Caco-2 (cell line): ENCODE data around the gene YWHAG. TPM values are rescaled to one million over a fixed set of nuclear protein-coding genes. Genes with fewer than 3 reads are reported as not detected.

Source experiments
- BruUV-seq: library from RNA; stranded (reverse); fragments of 400-500 nt; replicated peaks from 2 replicates; lab custom pipeline; 2021; lab: Mats Ljungman, UMichigan
- CTCF ChIA-PET: fragments of 300-600 bp; sonication (Branson Sonifier 250); formaldehyde crosslinking; loops from one replicate; lab custom pipeline; 2022; ENCODE audit warnings: antibody characterized with exemption; lab: Charles Lee
- POLR2A ChIA-PET: fragments of 300-600 bp; sonication (Branson Sonifier 250); formaldehyde crosslinking; loops from one replicate; lab custom pipeline; 2022; ENCODE audit warnings: antibody characterized with exemption; lab: Charles Lee
- DNase-seq, 2 experiments: peaks; one replicate each; pipeline versions ENCODE4 v3.0.0 to v3.0.0-alpha.2; 2020 to 2022
- H3K27me3 ChIP-seq: replicated peaks from 2 replicates; pipeline ENCODE4 v1.6.0; 2011; ENCODE audit warnings: low read length; ENCODE audit not compliant: control insufficient read depth, insufficient read depth
- H3K36me3 ChIP-seq: 2 replicates; pipeline ENCODE4 v1.5.1; 2011; ENCODE audit warnings: low read length; ENCODE audit not compliant: control insufficient read depth, insufficient read depth
- H3K4me1 ChIP-seq: fragments of 250-450 bp; sonication (Bioruptor Pico); 2 replicates; pipeline ENCODE4 v1.5.1; 2020; ENCODE audit warnings: mild to moderate bottlenecking
- H3K4me3 ChIP-seq: 2 replicates; pipeline ENCODE4 v1.5.1; 2011; ENCODE audit warnings: low read depth, mild to moderate bottlenecking, control low read depth, low read length
- H3K9me3 ChIP-seq: fragments of 250-450 bp; sonication (Bioruptor Pico); 2 replicates; pipeline ENCODE4 v1.5.1; 2020; ENCODE audit warnings: mild to moderate bottlenecking, moderate library complexity
- H3K27ac Mint-ChIP-seq: one replicate; pipeline ENCODE4 v1.8.0; 2022; ENCODE audit warnings: mixed read lengths; ENCODE audit not compliant: unreplicated experiment
- H3K27me3 Mint-ChIP-seq: one replicate; pipeline ENCODE4 v1.8.0; 2022; ENCODE audit warnings: mixed read lengths; ENCODE audit not compliant: insufficient read depth, unreplicated experiment
- H3K36me3 Mint-ChIP-seq: one replicate; pipeline ENCODE4 v1.8.0; 2022; ENCODE audit warnings: mild to moderate bottlenecking, mixed read lengths; ENCODE audit not compliant: insufficient read depth, unreplicated experiment
- H3K4me1 Mint-ChIP-seq: one replicate; pipeline ENCODE4 v1.8.0; 2022; ENCODE audit warnings: low read depth, mixed read lengths; ENCODE audit not compliant: unreplicated experiment
- H3K4me3 Mint-ChIP-seq: one replicate; pipeline ENCODE4 v1.8.0; 2022; ENCODE audit warnings: mild to moderate bottlenecking, moderate library complexity, mixed read lengths; ENCODE audit not compliant: unreplicated experiment
- H3K9me3 Mint-ChIP-seq: one replicate; pipeline ENCODE4 v1.8.0; 2022; ENCODE audit warnings: mixed read lengths; ENCODE audit not compliant: unreplicated experiment
- CTCF ChIP-seq, 2 experiments: fragments of 200-600 bp in 1 of 2; IDR thresholded peaks; 1 replicate in 1 of 2; 2 replicates in 1 of 2; pipeline versions ENCODE4 v1.5.1 to v1.8.0; 2011 to 2022; ENCODE audit warnings: antibody characterized with exemption in 1 of 2, control low read depth in 1 of 2, inconsistent platforms in 1 of 2, low read depth in 1 of 2, low read length in 1 of 2, mild to moderate bottlenecking in 1 of 2, moderate library complexity in 1 of 2; ENCODE audit not compliant: insufficient read depth in 1 of 2, severe bottlenecking in 1 of 2, unreplicated experiment in 1 of 2
- intact Hi-C: fragments of 100-400 bp; cut with micrococcal nuclease; formaldehyde crosslinking; loops from one replicate; pipeline ENCODE4 v1.10.0; 2022; ENCODE audit not compliant: unreplicated experiment
- total RNA-seq: library from RNA; stranded (reverse); gene quantifications from 2 replicates; pipeline ENCODE4 v1.2.3, GENCODE V29; 2022

Gene YWHAG
- total RNA-seq, 1 experiment from 2014 or later: 150 TPM

DNA sequence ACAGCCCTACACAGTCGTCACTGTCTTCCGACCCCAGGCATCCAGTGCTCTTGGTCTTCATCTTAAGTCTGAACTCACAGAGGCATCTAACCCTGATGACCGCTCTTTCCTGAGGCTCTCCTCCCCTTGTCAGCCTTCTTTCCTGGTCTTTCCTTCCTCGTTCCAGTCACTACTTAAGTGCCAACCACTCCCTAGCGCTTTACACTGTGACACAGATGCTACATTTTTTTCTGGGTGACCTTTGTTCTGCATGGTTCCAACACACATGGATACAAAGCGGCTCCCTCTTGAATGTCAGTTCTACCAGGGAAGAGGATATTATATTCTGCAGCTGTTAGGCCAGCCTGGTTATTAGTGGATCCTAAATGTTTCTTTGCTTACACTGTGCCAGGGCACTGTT, 12.7 kb downstream of the YWHAG start:
- Mint-ChIP-seq H3K4me1 (peaks cover 25% of the 10 kb centered on the region), H3K27me3 (no peaks in the 10 kb centered on the region), H3K27ac (peak overlapping the region; percentile 37), H3K36me3 (peaks cover 99% of the 10 kb centered on the region), H3K4me3 (no peak overlapping the region), H3K9me3 (no peaks in the 10 kb centered on the region)
- Histone ChIP-seq H3K9me3 (no peaks in the 10 kb centered on the region), H3K36me3 (peaks cover 9% of the 10 kb centered on the region), H3K27me3 (no peaks in the 10 kb centered on the region), H3K4me1 (0 out of 2 replicates have a peak, but pooled peaks cover 8% of the 10 kb centered on the region), H3K4me3 (no peak overlapping the region)
- CTCF ChIA-PET: no interaction called here
- TF ChIP-seq CTCF (IDR thresholded peaks at IDR 0.05; ENCODE audit: insufficient read depth in 1 of 2, low read depth in 1 of 2, low read length in 1 of 2, severe bottlenecking in 1 of 2, unreplicated experiment in 1 of 2): no peak
- POLR2A ChIA-PET: no interaction called here
- DNase-seq: peak in 1 of 2 experiments; percentile 48
- no TSS peak for BruUV-seq
- intact Hi-C loops: no loop called here

- Histone ChIP-seq H3K4me3 (no peak overlapping the region), H3K9me3 (no peaks in the 10 kb centered on the region), H3K27me3 (no peaks in the 10 kb centered on the region), H3K4me1 (0 out of 2 replicates have a peak, but pooled peaks cover 3% of the 10 kb centered on the region), H3K36me3 (peaks cover 6% of the 10 kb centered on the region; the same call in 1 of the 2 replicates)
- intact Hi-C loops: no loop called here
- BruUV-seq: no TSS peak
- no peak overlapping the region for H3K4me3 Mint-ChIP-seq
- H3K4me1 Mint-ChIP-seq: peaks cover 23% of the 10 kb centered on the region
- no peak overlapping the region for H3K27ac Mint-ChIP-seq
- no peak for DNase-seq
- H3K9me3 Mint-ChIP-seq: no peaks in the 10 kb centered on the region
- no peak for TF ChIP-seq CTCF (IDR thresholded peaks at IDR 0.05; ENCODE audit: insufficient read depth in 1 of 2, low read depth in 1 of 2, low read length in 1 of 2, severe bottlenecking in 1 of 2, unreplicated experiment in 1 of 2)
- H3K36me3 Mint-ChIP-seq: peaks cover 99% of the 10 kb centered on the region
- H3K27me3 Mint-ChIP-seq: no peaks in the 10 kb centered on the region
- ChIA-PET CTCF (no interaction called here), POLR2A (interaction anchor here (1.2 kb wide), 1 partner anchor 83 kb away, joined by 3 read pairs; no protein-coding TSS in a partner anchor)
Measured at GRCh38 chr7:76343931-76344321, 14.9 kb downstream of the YWHAG start.

DNA sequence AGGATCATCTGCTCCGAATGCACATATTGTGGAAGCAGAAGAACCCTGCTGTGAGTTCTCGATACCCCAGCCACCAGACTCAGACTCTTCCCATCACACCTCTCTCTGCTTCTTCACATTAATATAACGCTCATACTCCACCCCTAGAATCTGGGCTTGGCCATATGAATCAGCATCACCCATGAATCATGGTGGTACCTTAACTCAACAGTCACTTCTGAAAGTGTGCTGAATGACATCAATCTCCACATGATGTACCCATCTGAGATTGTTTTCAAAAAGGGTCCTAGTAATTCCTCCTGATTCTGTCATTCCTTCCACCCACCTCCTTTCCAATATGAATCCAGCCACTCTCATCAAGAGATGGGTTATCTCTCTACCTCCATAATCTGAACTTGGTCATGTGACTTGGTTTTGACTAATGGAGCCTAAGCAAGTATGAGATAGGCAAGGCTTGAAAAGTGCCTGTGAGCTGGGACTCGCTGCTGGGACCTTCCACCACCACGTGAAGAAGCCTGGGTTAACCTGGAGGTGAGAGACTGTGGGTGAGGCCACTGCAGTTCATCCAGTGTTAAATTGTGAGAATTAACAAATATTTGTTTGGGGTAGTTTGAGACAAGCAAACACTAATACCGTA, 15.4 kb downstream of the YWHAG start:
- no peaks in the 10 kb centered on the region for H3K9me3 Mint-ChIP-seq
- H3K4me1 Mint-ChIP-seq: peaks cover 23% of the 10 kb centered on the region
- peaks cover 98% of the 10 kb centered on the region for H3K36me3 Mint-ChIP-seq
- intact Hi-C loops: no loop called here
- no peak for DNase-seq
- no peak overlapping the region for H3K4me3 Mint-ChIP-seq
- Histone ChIP-seq H3K27me3 (no peaks in the 10 kb centered on the region), H3K9me3 (no peaks in the 10 kb centered on the region), H3K4me3 (no peak overlapping the region), H3K4me1 (0 out of 2 replicates have a peak, but pooled peaks cover 3% of the 10 kb centered on the region), H3K36me3 (peaks cover 6% of the 10 kb centered on the region; the same call in 1 of the 2 replicates)
- H3K27me3 Mint-ChIP-seq: no peaks in the 10 kb centered on the region
- BruUV-seq: no TSS peak
- no peak overlapping the region for H3K27ac Mint-ChIP-seq
- no peak for TF ChIP-seq CTCF (IDR thresholded peaks at IDR 0.05; ENCODE audit: insufficient read depth in 1 of 2, low read depth in 1 of 2, low read length in 1 of 2, severe bottlenecking in 1 of 2, unreplicated experiment in 1 of 2)
- ChIA-PET POLR2A (interaction anchor here (1.2 kb wide), 1 partner anchor 83 kb away, joined by 3 read pairs; no protein-coding TSS in a partner anchor), CTCF (no interaction called here)
